Caco-2 (cell line): Measurements from ENCODE around the gene UGT1A1. TPM values are rescaled to one million over a fixed set of nuclear protein-coding genes. Genes with fewer than 3 reads are reported as not detected.
"Not testable (repeated sequence)": the region's sequence is repeated elsewhere in the genome, so short reads cannot be mapped to it uniquely, and the experiment has no call there.

Experiments used
- BruUV-seq: library from RNA; stranded (reverse); fragments of 400-500 nt; replicated peaks from 2 replicates; lab custom pipeline; 2021; lab: Mats Ljungman, UMichigan
- CTCF ChIA-PET: fragments of 300-600 bp; sonication (Branson Sonifier 250); formaldehyde crosslinking; loops from one replicate; lab custom pipeline; 2022; ENCODE audit warnings: antibody characterized with exemption; lab: Charles Lee
- POLR2A ChIA-PET: fragments of 300-600 bp; sonication (Branson Sonifier 250); formaldehyde crosslinking; loops from one replicate; lab custom pipeline; 2022; ENCODE audit warnings: antibody characterized with exemption; lab: Charles Lee
- DNase-seq, 2 experiments: peaks; one replicate each; pipeline versions ENCODE4 v3.0.0 to v3.0.0-alpha.2; 2020 to 2022
- H3K27me3 ChIP-seq: replicated peaks from 2 replicates; pipeline ENCODE4 v1.6.0; 2011; ENCODE audit warnings: low read length; ENCODE audit not compliant: control insufficient read depth, insufficient read depth
- H3K36me3 ChIP-seq: 2 replicates; pipeline ENCODE4 v1.5.1; 2011; ENCODE audit warnings: low read length; ENCODE audit not compliant: control insufficient read depth, insufficient read depth
- H3K4me1 ChIP-seq: fragments of 250-450 bp; sonication (Bioruptor Pico); 2 replicates; pipeline ENCODE4 v1.5.1; 2020; ENCODE audit warnings: mild to moderate bottlenecking
- H3K4me3 ChIP-seq: 2 replicates; pipeline ENCODE4 v1.5.1; 2011; ENCODE audit warnings: low read depth, mild to moderate bottlenecking, control low read depth, low read length
- H3K9me3 ChIP-seq: fragments of 250-450 bp; sonication (Bioruptor Pico); 2 replicates; pipeline ENCODE4 v1.5.1; 2020; ENCODE audit warnings: mild to moderate bottlenecking, moderate library complexity
- H3K27ac Mint-ChIP-seq: one replicate; pipeline ENCODE4 v1.8.0; 2022; ENCODE audit warnings: mixed read lengths; ENCODE audit not compliant: unreplicated experiment
- H3K27me3 Mint-ChIP-seq: one replicate; pipeline ENCODE4 v1.8.0; 2022; ENCODE audit warnings: mixed read lengths; ENCODE audit not compliant: insufficient read depth, unreplicated experiment
- H3K36me3 Mint-ChIP-seq: one replicate; pipeline ENCODE4 v1.8.0; 2022; ENCODE audit warnings: mild to moderate bottlenecking, mixed read lengths; ENCODE audit not compliant: insufficient read depth, unreplicated experiment
- H3K4me1 Mint-ChIP-seq: one replicate; pipeline ENCODE4 v1.8.0; 2022; ENCODE audit warnings: low read depth, mixed read lengths; ENCODE audit not compliant: unreplicated experiment
- H3K4me3 Mint-ChIP-seq: one replicate; pipeline ENCODE4 v1.8.0; 2022; ENCODE audit warnings: mild to moderate bottlenecking, moderate library complexity, mixed read lengths; ENCODE audit not compliant: unreplicated experiment
- H3K9me3 Mint-ChIP-seq: one replicate; pipeline ENCODE4 v1.8.0; 2022; ENCODE audit warnings: mixed read lengths; ENCODE audit not compliant: unreplicated experiment
- CTCF ChIP-seq, 2 experiments: fragments of 200-600 bp in 1 of 2; IDR thresholded peaks; 1 replicate in 1 of 2; 2 replicates in 1 of 2; pipeline versions ENCODE4 v1.5.1 to v1.8.0; 2011 to 2022; ENCODE audit warnings: antibody characterized with exemption in 1 of 2, control low read depth in 1 of 2, inconsistent platforms in 1 of 2, low read depth in 1 of 2, low read length in 1 of 2, mild to moderate bottlenecking in 1 of 2, moderate library complexity in 1 of 2; ENCODE audit not compliant: insufficient read depth in 1 of 2, severe bottlenecking in 1 of 2, unreplicated experiment in 1 of 2
- intact Hi-C: fragments of 100-400 bp; cut with micrococcal nuclease; formaldehyde crosslinking; loops from one replicate; pipeline ENCODE4 v1.10.0; 2022; ENCODE audit not compliant: unreplicated experiment
- total RNA-seq: library from RNA; stranded (reverse); gene quantifications from 2 replicates; pipeline ENCODE4 v1.2.3, GENCODE V29; 2022

Gene UGT1A1
- total RNA-seq, 1 experiment from 2014 or later = 3.0 TPM

GRCh38 chr2:233746475-233747282, 13.4 kb upstream of the UGT1A1 start:
- H3K36me3 Mint-ChIP-seq = peaks cover 16% of the 10 kb centered on the region
- Histone ChIP-seq H3K27me3 (no peaks in the 10 kb centered on the region), H3K4me1 (peaks cover 18% of the 10 kb centered on the region), H3K36me3 (no peaks in the 10 kb centered on the region), H3K4me3 (no peak overlapping the region), H3K9me3 (peaks cover 7% of the 10 kb centered on the region)
- no peak for DNase-seq
- ChIA-PET CTCF (interaction anchor here (0.9 kb wide), 1 partner anchor 82 kb away, joined by 3 read pairs; no protein-coding TSS in a partner anchor), POLR2A (no interaction called here)
- intact Hi-C loops = no loop called here
- H3K4me1 Mint-ChIP-seq = peaks cover 17% of the 10 kb centered on the region
- no TSS peak for BruUV-seq
- H3K27ac Mint-ChIP-seq = peak overlapping the region; percentile 33
- no peaks in the 10 kb centered on the region for H3K27me3 Mint-ChIP-seq
- peaks cover 40% of the 10 kb centered on the region for H3K9me3 Mint-ChIP-seq
- no peak for TF ChIP-seq CTCF (IDR thresholded peaks at IDR 0.05; ENCODE audit: insufficient read depth in 1 of 2, low read depth in 1 of 2, low read length in 1 of 2, severe bottlenecking in 1 of 2, unreplicated experiment in 1 of 2)
- H3K4me3 Mint-ChIP-seq = no peak overlapping the region

GRCh38 chr2:233747283-233747544, 12.9 kb upstream of the UGT1A1 start:
- H3K9me3 Mint-ChIP-seq = peaks cover 44% of the 10 kb centered on the region
- POLR2A ChIA-PET = no interaction called here

GRCh38 chr2:233750689-233751088, 9.4 kb upstream of the UGT1A1 start:
- H3K27me3 ChIP-seq, H3K9me3 ChIP-seq, POLR2A ChIA-PET, BruUV-seq, H3K27ac Mint-ChIP-seq, CTCF ChIA-PET, H3K36me3 ChIP-seq, intact Hi-C loops, H3K4me3 Mint-ChIP-seq, H3K27me3 Mint-ChIP-seq, DNase-seq, H3K4me3 ChIP-seq: not testable (repeated sequence)
- Mint-ChIP-seq H3K36me3 (peaks cover 19% of the 10 kb centered on the region), H3K4me1 (peaks cover 14% of the 10 kb centered on the region), H3K9me3 (peaks cover 44% of the 10 kb centered on the region)
- H3K4me1 ChIP-seq = peaks cover 19% of the 10 kb centered on the region

More at GRCh38 chr2:233747283-233747544, 12.9 kb upstream of the UGT1A1 start:
- Histone ChIP-seq H3K4me1 (peaks cover 19% of the 10 kb centered on the region), H3K4me3 (no peak overlapping the region), H3K36me3 (no peaks in the 10 kb centered on the region), H3K9me3 (peaks cover 7% of the 10 kb centered on the region), H3K27me3 (no peaks in the 10 kb centered on the region)
- peaks cover 20% of the 10 kb centered on the region for H3K4me1 Mint-ChIP-seq
- TF ChIP-seq CTCF (IDR thresholded peaks at IDR 0.05; ENCODE audit: insufficient read depth in 1 of 2, low read depth in 1 of 2, low read length in 1 of 2, severe bottlenecking in 1 of 2, unreplicated experiment in 1 of 2) = no peak
- H3K27me3 Mint-ChIP-seq = no peaks in the 10 kb centered on the region
- CTCF ChIA-PET = interaction anchor here (0.9 kb wide), 1 partner anchor 81 kb away, joined by 3 read pairs; no protein-coding TSS in a partner anchor
- H3K27ac Mint-ChIP-seq = no peak overlapping the region
- DNase-seq = no peak
- peaks cover 19% of the 10 kb centered on the region for H3K36me3 Mint-ChIP-seq
- intact Hi-C loops = no loop called here
- H3K4me3 Mint-ChIP-seq = no peak overlapping the region
- no TSS peak for BruUV-seq

GRCh38 chr2:233751212-233752009, 8.7 kb upstream of the UGT1A1 start:
- intact Hi-C loops, H3K9me3 ChIP-seq, H3K27me3 Mint-ChIP-seq, CTCF ChIA-PET, H3K4me3 ChIP-seq, H3K36me3 ChIP-seq, BruUV-seq, POLR2A ChIA-PET, DNase-seq, H3K27me3 ChIP-seq, H3K27ac Mint-ChIP-seq: not testable (repeated sequence)
- peaks cover 14% of the 10 kb centered on the region; the same call in 1 of the 2 replicates for H3K4me1 ChIP-seq
- Mint-ChIP-seq H3K9me3 (peaks cover 44% of the 10 kb centered on the region), H3K4me1 (peaks cover 13% of the 10 kb centered on the region), H3K36me3 (peaks cover 19% of the 10 kb centered on the region), H3K4me3 (peak overlapping the region; percentile 15)
